Measurements from ENCODE around the gene LAMB4. TPM values are rescaled to one million over a fixed set of nuclear protein-coding genes. Genes with fewer than 3 reads are reported as not detected.
A peak's percentile ranks its signal among the peaks of the same experiment; 100 is the strongest.

Gene LAMB4
- total RNA-seq, 2 experiments from 2014 or later: 0.08 to 0.11 TPM

GRCh38 chr7:108053250-108053649, 76.9 kb downstream of the LAMB4 start:
- no peaks in the 10 kb centered on the region for H3K36me3 ChIP-seq (ENCODE audit: insufficient read depth, low read length)
- intact Hi-C loops (cut with DNase I, micrococcal nuclease): no loop called here
- H3K4me3 Mint-ChIP-seq: no peak overlapping the region
- no peak overlapping the region for H3K27ac ChIP-seq (ENCODE audit: low read depth in 1 of 2, low read length in 2 of 2)
- no peak overlapping the region for H3K27ac Mint-ChIP-seq
- H3K9me3 Mint-ChIP-seq: no peaks in the 10 kb centered on the region
- peaks cover 4% of the 10 kb centered on the region for H3K27me3 Mint-ChIP-seq
- H3K27me3 ChIP-seq (ENCODE audit: control insufficient read depth in 1 of 2, insufficient read depth in 2 of 2, low read length in 2 of 2): no peaks in the 10 kb centered on the region
- ATAC-seq (ENCODE audit: poor library complexity) (no peak), DNase-seq (no peak)
- POLR2A ChIA-PET: no interaction called here
- CTCF ChIA-PET: no interaction called here
- H3K4me1 ChIP-seq (ENCODE audit: insufficient read depth, low read length): peaks cover 2% of the 10 kb centered on the region
- H3K4me3 ChIP-seq (ENCODE audit: low read length): no peak overlapping the region
- no peaks in the 10 kb centered on the region for H3K36me3 Mint-ChIP-seq (ENCODE audit: low read depth)
- H3K9me3 ChIP-seq (ENCODE audit: control insufficient read depth in 1 of 2, insufficient read depth in 1 of 2, low read length in 2 of 2): no peaks in the 10 kb centered on the region
- TF ChIP-seq CTCF (IDR thresholded peaks at IDR 0.05): no peak
- H3K4me1 Mint-ChIP-seq (ENCODE audit: low read depth): no peaks in the 10 kb centered on the region

GRCh38 chr7:108051454-108051853, 78.7 kb downstream of the LAMB4 start:
- H3K9me3 Mint-ChIP-seq: no peaks in the 10 kb centered on the region
- peaks cover 7% of the 10 kb centered on the region for H3K4me1 ChIP-seq (ENCODE audit: insufficient read depth, low read length)
- no peaks in the 10 kb centered on the region for H3K36me3 ChIP-seq (ENCODE audit: insufficient read depth, low read length)
- no peaks in the 10 kb centered on the region for H3K4me1 Mint-ChIP-seq (ENCODE audit: low read depth)
- no peaks in the 10 kb centered on the region for H3K36me3 Mint-ChIP-seq (ENCODE audit: low read depth)
- H3K9me3 ChIP-seq (ENCODE audit: control insufficient read depth in 1 of 2, insufficient read depth in 1 of 2, low read length in 2 of 2): no peaks in the 10 kb centered on the region
- H3K27me3 Mint-ChIP-seq: peaks cover 4% of the 10 kb centered on the region
- intact Hi-C loops (cut with DNase I, micrococcal nuclease): no loop called here
- ChIA-PET CTCF (no interaction called here), POLR2A (no interaction called here)
- H3K4me3 Mint-ChIP-seq: no peak overlapping the region
- ATAC-seq (ENCODE audit: poor library complexity) (no peak), DNase-seq (no peak)
- H3K27ac Mint-ChIP-seq: no peak overlapping the region
- H3K27me3 ChIP-seq (ENCODE audit: control insufficient read depth in 1 of 2, insufficient read depth in 2 of 2, low read length in 2 of 2): no peaks in the 10 kb centered on the region
- H3K27ac ChIP-seq (ENCODE audit: low read depth in 1 of 2, low read length in 2 of 2): no peak overlapping the region
- H3K4me3 ChIP-seq (ENCODE audit: low read length): no peak overlapping the region
- TF ChIP-seq CTCF (IDR thresholded peaks at IDR 0.05): no peak

- H3K27me3 Mint-ChIP-seq: peaks cover 4% of the 10 kb centered on the region
- no peak overlapping the region for H3K4me3 ChIP-seq (ENCODE audit: low read length)
- H3K9me3 ChIP-seq (ENCODE audit: control insufficient read depth in 1 of 2, insufficient read depth in 1 of 2, low read length in 2 of 2): no peaks in the 10 kb centered on the region
- POLR2A ChIA-PET: no interaction called here
- no peak overlapping the region for H3K4me3 Mint-ChIP-seq
- intact Hi-C loops (cut with DNase I, micrococcal nuclease): no loop called here
- no peak for TF ChIP-seq CTCF (IDR thresholded peaks at IDR 0.05)
- no peaks in the 10 kb centered on the region for H3K36me3 Mint-ChIP-seq (ENCODE audit: low read depth)
- H3K27ac Mint-ChIP-seq: no peak overlapping the region
- H3K9me3 Mint-ChIP-seq: no peaks in the 10 kb centered on the region
- no peaks in the 10 kb centered on the region for H3K36me3 ChIP-seq (ENCODE audit: insufficient read depth, low read length)
- peak in 3 of 14 experiments; percentile 8 to 30 (median 11) for DNase-seq
- H3K4me1 ChIP-seq (ENCODE audit: insufficient read depth, low read length): peaks cover 7% of the 10 kb centered on the region
- no peak overlapping the region for H3K27ac ChIP-seq (ENCODE audit: low read depth in 1 of 2, low read length in 2 of 2)
- no peak for ATAC-seq (ENCODE audit: poor library complexity)
- CTCF ChIA-PET: no interaction called here
- H3K27me3 ChIP-seq (ENCODE audit: control insufficient read depth in 1 of 2, insufficient read depth in 2 of 2, low read length in 2 of 2): no peaks in the 10 kb centered on the region
- H3K4me1 Mint-ChIP-seq (ENCODE audit: low read depth): no peaks in the 10 kb centered on the region
Observed at GRCh38 chr7:108049962-108050361, 80.2 kb downstream of the LAMB4 start.
